Measurements from ENCODE around the gene SLC6A12. TPM values are rescaled to one million over a fixed set of nuclear protein-coding genes. Genes with fewer than 3 reads are reported as not detected.

Gene SLC6A12
- total RNA-seq, 1 donor from 2014 or later, result 3.0 TPM

DNA sequence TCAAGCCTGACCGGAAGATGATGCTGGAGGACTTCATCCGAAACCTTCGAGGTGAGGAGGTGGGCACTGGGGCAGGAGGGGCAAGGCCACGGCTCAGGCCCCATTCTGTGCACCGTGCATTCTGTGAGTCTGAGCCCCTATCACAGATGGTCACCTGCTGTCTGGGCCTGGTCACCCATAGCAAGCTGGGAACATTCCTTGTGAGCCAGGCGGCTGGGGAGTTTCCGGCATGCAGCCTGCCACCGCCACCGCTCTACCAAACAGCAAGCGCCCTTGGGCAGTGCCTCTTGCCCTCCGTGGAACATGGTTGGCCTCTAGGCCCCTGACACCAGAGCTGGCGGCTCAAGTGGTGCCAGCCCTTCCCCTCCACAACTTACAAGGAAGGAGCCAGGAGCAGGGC lies 56.3 kb downstream of the SLC6A12 start:
- no peak overlapping the region for H3K4me3 Mint-ChIP-seq

DNA sequence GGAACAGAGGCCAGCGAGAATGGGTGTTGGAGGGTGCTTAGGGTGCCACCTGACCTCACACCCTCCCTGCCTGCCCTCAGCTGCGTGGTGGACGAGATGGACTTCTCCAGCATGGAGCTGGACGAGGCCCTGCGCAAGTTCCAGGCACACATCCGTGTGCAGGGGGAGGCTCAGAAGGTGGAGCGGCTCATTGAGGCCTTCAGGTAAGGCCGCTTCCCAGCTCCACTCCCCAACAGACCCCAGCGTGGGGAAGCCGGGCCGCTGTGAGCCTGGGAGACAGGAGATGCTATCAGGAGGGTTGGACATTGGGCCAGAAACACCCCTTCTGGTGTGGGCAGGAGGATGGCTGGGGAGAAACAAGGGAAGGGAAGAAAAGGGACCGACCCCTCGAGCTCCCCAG lies 57.0 kb downstream of the SLC6A12 start:
- Mint-ChIP-seq H3K4me3 (no peak overlapping the region), H3K27me3 (peaks cover 46% of the 10 kb centered on the region), H3K36me3 (no peaks in the 10 kb centered on the region), H3K9me3 (no peaks in the 10 kb centered on the region), H3K27ac (no peak overlapping the region), H3K4me1 (ENCODE audit: unreplicated experiment) (no peaks in the 10 kb centered on the region)
- no peak for DNase-seq (ENCODE audit: extremely low spot score, unreplicated experiment)
- TF ChIP-seq, protein P1, sequence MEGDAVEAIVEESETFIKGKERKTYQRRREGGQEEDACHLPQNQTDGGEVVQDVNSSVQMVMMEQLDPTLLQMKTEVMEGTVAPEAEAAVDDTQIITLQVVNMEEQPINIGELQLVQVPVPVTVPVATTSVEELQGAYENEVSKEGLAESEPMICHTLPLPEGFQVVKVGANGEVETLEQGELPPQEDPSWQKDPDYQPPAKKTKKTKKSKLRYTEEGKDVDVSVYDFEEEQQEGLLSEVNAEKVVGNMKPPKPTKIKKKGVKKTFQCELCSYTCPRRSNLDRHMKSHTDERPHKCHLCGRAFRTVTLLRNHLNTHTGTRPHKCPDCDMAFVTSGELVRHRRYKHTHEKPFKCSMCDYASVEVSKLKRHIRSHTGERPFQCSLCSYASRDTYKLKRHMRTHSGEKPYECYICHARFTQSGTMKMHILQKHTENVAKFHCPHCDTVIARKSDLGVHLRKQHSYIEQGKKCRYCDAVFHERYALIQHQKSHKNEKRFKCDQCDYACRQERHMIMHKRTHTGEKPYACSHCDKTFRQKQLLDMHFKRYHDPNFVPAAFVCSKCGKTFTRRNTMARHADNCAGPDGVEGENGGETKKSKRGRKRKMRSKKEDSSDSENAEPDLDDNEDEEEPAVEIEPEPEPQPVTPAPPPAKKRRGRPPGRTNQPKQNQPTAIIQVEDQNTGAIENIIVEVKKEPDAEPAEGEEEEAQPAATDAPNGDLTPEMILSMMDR (conservative IDR thresholded peaks at IDR 0.05), result no peak

More for the DNA sequence above, 56.3 kb downstream of the SLC6A12 start:
- Mint-ChIP-seq H3K27me3 (peaks cover 47% of the 10 kb centered on the region), H3K9me3 (no peaks in the 10 kb centered on the region), H3K36me3 (no peaks in the 10 kb centered on the region), H3K4me1 (ENCODE audit: unreplicated experiment) (no peaks in the 10 kb centered on the region), H3K27ac (no peak overlapping the region)
- TF ChIP-seq, protein P1 (conservative IDR thresholded peaks at IDR 0.05), result no peak
- no peak for DNase-seq (ENCODE audit: extremely low spot score, unreplicated experiment)

DNA sequence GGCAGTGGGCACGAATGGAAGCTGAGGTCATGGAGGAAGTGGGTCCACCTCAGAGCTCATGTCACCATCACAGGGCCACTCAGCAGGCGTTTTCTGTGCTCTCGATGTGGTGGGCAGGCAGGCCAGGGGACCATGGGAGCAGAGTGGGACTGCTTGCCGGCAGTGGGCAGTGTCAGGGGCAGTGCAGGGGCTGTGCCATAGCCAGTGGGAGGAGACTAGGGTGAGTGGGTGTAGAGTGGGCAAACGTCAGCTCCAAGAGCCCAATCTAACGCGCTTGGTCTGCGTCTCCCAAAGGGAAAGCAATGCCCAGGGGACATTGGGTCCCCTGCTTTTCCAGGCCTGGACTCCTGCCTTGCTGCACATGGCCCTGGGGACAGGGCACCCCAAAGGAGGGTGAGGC lies 58.3 kb downstream of the SLC6A12 start:
- Mint-ChIP-seq H3K9me3 (no peaks in the 10 kb centered on the region), H3K4me3 (no peak overlapping the region), H3K4me1 (ENCODE audit: unreplicated experiment) (no peaks in the 10 kb centered on the region), H3K36me3 (no peaks in the 10 kb centered on the region), H3K27me3 (peaks cover 45% of the 10 kb centered on the region), H3K27ac (no peak overlapping the region)
- TF ChIP-seq, protein P1 (conservative IDR thresholded peaks at IDR 0.05), result no peak
- DNase-seq (ENCODE audit: extremely low spot score, unreplicated experiment), result no peak

DNA sequence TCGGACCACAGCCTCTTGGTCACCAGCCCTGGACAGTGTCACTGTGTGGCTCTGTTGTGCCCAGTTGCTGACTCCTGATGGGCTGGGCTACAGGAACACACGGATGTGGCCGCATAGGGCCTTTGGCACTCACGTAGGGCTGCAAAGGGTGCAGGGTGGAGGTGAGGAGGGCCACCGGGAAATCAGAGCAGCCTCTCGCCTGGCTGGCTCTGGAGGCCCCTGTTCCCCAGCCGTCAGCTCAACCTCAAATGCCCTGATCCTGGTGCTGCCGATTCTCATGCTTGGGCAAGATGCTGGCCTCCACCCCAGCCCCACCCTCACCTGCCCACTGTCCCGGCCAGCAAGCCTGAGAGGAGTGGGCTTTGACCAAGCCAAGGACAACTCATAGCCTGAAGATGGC lies 59.0 kb downstream of the SLC6A12 start:
- no peak overlapping the region for H3K27ac Mint-ChIP-seq
- no peak overlapping the region for H3K4me3 Mint-ChIP-seq
- H3K4me1 Mint-ChIP-seq (ENCODE audit: unreplicated experiment), result no peaks in the 10 kb centered on the region
- H3K36me3 Mint-ChIP-seq, result no peaks in the 10 kb centered on the region
- peaks cover 49% of the 10 kb centered on the region for H3K27me3 Mint-ChIP-seq
- no peaks in the 10 kb centered on the region for H3K9me3 Mint-ChIP-seq
- DNase-seq (ENCODE audit: extremely low spot score, unreplicated experiment), result no peak
- TF ChIP-seq, protein P1 (conservative IDR thresholded peaks at IDR 0.05), result no peak

DNA sequence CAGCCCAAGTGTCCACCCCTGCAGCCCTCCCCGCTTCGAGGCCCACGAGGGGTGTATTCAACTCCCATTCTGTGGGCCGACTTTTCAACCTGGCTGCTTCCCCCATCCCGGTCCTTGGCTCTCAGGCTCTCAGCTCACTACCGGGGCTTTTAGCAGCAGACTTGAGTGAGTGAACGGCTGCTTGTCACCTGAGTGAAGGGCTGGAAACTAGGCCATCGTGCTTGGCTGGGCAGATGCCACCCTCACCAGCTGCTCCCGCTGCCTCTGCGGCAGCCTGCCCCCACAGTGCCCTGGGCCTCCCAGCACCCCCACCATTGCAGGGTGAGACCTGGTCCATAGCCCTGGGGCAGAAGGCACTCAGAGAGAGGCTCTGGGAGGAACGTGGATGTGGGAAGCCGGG lies 59.9 kb downstream of the SLC6A12 start:
- DNase-seq (ENCODE audit: extremely low spot score, unreplicated experiment), result no peak
- no peak overlapping the region for H3K4me3 Mint-ChIP-seq
- peaks cover 49% of the 10 kb centered on the region for H3K27me3 Mint-ChIP-seq
- no peaks in the 10 kb centered on the region for H3K36me3 Mint-ChIP-seq
- H3K27ac Mint-ChIP-seq, result no peak overlapping the region
- H3K4me1 Mint-ChIP-seq (ENCODE audit: unreplicated experiment), result no peaks in the 10 kb centered on the region
- H3K9me3 Mint-ChIP-seq, result no peaks in the 10 kb centered on the region
- TF ChIP-seq, protein P1 (conservative IDR thresholded peaks at IDR 0.05), result no peak
